ENCODE results near the gene DISP3. TPM values are rescaled to one million over a fixed set of nuclear protein-coding genes. Genes with fewer than 3 reads are reported as not detected.

Gene DISP3
- polyA plus RNA-seq, 1 donor (not counting 4 experiments of a cell fraction or from before 2014, with no cell fraction given) = not detected

DNA sequence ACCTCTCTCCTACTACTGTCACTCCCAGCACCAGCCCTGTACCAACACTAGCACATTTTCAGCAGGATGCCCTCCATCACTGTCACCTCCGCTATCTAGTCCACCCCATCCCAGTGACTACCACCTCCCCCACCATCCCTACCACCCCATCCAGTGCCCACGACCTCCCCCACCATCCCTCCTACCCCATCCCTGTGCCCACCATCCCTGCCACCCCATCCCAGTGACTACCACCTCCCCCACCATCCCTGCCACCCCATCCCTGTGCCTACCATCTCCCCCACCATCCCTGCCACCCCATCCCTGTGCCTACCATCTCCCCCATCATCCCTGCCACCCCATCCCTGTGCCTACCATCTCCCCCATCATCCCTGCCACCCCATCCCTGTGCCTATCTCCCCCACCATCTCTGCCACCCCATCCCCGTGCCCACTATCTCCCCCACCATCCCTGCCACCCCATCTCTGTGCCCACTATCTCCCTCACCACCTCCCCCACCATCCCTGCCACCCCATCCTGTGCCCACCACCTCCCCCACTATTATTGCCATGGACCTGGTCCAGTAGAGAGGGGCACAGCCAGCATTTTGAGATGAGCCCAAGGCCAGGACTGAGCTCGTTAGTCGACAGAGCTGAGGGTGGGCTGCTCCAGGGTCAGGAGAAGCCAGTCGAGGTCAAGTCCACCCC, 45.7 kb downstream of the DISP3 start:
- Histone ChIP-seq H3K9ac (ENCODE audit: control insufficient read depth, extremely low read depth, insufficient read depth, low read length) (no peak overlapping the region), H4K20me1 (ENCODE audit: control insufficient read depth, extremely low read depth, insufficient read depth, low read length) (no peaks in the 10 kb centered on the region)
- FAIRE-seq = no peak

DNA sequence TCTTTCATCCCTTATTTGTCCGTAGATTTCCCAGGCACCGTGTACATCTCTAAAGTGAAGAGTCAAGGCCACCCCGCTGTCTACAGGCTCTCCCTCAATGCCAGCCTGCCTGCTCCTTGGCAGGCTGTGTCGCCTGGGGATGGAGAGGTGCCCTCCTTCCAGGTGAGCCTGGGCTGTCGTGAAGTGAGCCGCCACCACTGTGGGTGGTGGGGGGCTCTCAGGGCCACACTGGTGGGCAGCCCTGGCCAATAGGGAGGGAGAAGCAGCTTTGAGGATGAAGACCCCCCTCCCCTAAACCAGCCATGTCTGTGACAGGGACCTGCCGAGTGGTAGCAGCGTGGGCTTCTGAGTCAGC, 46.2 kb downstream of the DISP3 start:
- no peaks in the 10 kb centered on the region for H3K79me2 ChIP-seq (ENCODE audit: control insufficient read depth, insufficient read depth, low read length)
- H3K36me3 ChIP-seq (ENCODE audit: control insufficient read depth in 2 of 2, extremely low read depth in 1 of 2, insufficient read depth in 2 of 2, low read length in 2 of 2) = no peaks in the 10 kb centered on the region
- no peaks in the 10 kb centered on the region for H3K9me3 ChIP-seq (ENCODE audit: control insufficient read depth, low read depth, low read length)
- no peak for FAIRE-seq
- no peak overlapping the region for H3K4me3 ChIP-seq (ENCODE audit: control insufficient read depth in 2 of 3, extremely low read depth in 1 of 3, insufficient read depth in 2 of 3, low read depth in 1 of 3, low read length in 3 of 3)
- no peak overlapping the region for H2AFZ ChIP-seq (ENCODE audit: control insufficient read depth, low read length)
- H3K4me2 ChIP-seq (ENCODE audit: control insufficient read depth, extremely low read depth, insufficient read depth, low read depth, low read length) = no peak overlapping the region
- no peaks in the 10 kb centered on the region for H4K20me1 ChIP-seq (ENCODE audit: control insufficient read depth, extremely low read depth, insufficient read depth, low read length)
- H3K9me1 ChIP-seq (ENCODE audit: control insufficient read depth, extremely low read depth, insufficient read depth, low read length) = no peaks in the 10 kb centered on the region
- H3K27ac ChIP-seq (ENCODE audit: control insufficient read depth, insufficient read depth, low read length) = no peak overlapping the region
- no peak for TF ChIP-seq EZH2 (IDR thresholded peaks at IDR 0.05; ENCODE audit: low read length)
- TF ChIP-seq, protein P1, sequence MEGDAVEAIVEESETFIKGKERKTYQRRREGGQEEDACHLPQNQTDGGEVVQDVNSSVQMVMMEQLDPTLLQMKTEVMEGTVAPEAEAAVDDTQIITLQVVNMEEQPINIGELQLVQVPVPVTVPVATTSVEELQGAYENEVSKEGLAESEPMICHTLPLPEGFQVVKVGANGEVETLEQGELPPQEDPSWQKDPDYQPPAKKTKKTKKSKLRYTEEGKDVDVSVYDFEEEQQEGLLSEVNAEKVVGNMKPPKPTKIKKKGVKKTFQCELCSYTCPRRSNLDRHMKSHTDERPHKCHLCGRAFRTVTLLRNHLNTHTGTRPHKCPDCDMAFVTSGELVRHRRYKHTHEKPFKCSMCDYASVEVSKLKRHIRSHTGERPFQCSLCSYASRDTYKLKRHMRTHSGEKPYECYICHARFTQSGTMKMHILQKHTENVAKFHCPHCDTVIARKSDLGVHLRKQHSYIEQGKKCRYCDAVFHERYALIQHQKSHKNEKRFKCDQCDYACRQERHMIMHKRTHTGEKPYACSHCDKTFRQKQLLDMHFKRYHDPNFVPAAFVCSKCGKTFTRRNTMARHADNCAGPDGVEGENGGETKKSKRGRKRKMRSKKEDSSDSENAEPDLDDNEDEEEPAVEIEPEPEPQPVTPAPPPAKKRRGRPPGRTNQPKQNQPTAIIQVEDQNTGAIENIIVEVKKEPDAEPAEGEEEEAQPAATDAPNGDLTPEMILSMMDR (optimal IDR thresholded peaks at IDR 0.05 in 1 of 3, IDR thresholded peaks at IDR 0.05 in 1 of 3, conservative IDR thresholded peaks at IDR 0.05 in 1 of 3; ENCODE audit: extremely low read depth in 1 of 3, insufficient read depth in 2 of 3, low read length in 3 of 3) = no peak
- dilution Hi-C loops (cut with MboI; ENCODE audit: extremely low pct_ligation_motif_present, low sequenced_read_pairs) = no loop called here
- H3K27me3 ChIP-seq (ENCODE audit: control insufficient read depth, extremely low read depth, insufficient read depth, low read length) = no peaks in the 10 kb centered on the region
- no peaks in the 10 kb centered on the region for H3K4me1 ChIP-seq (ENCODE audit: control insufficient read depth, extremely low read depth, insufficient read depth, low read length)
- H3K9ac ChIP-seq (ENCODE audit: control insufficient read depth, extremely low read depth, insufficient read depth, low read length) = no peak overlapping the region
- no peak for DNase-seq (ENCODE audit: low read depth, low spot score)

More for the DNA sequence above, 45.7 kb downstream of the DISP3 start:
- H3K9me3 ChIP-seq (ENCODE audit: control insufficient read depth, low read depth, low read length) = no peaks in the 10 kb centered on the region
- no peaks in the 10 kb centered on the region for H3K36me3 ChIP-seq (ENCODE audit: control insufficient read depth in 2 of 2, extremely low read depth in 1 of 2, insufficient read depth in 2 of 2, low read length in 2 of 2)
- no peaks in the 10 kb centered on the region for H3K4me1 ChIP-seq (ENCODE audit: control insufficient read depth, extremely low read depth, insufficient read depth, low read length)
- no peaks in the 10 kb centered on the region for H3K79me2 ChIP-seq (ENCODE audit: control insufficient read depth, insufficient read depth, low read length)
- no peak overlapping the region for H3K27ac ChIP-seq (ENCODE audit: control insufficient read depth, insufficient read depth, low read length)
- H3K4me3 ChIP-seq (ENCODE audit: control insufficient read depth in 2 of 3, extremely low read depth in 1 of 3, insufficient read depth in 2 of 3, low read depth in 1 of 3, low read length in 3 of 3) = no peak overlapping the region
- dilution Hi-C loops (cut with MboI; ENCODE audit: extremely low pct_ligation_motif_present, low sequenced_read_pairs) = no loop called here
- no peak overlapping the region for H2AFZ ChIP-seq (ENCODE audit: control insufficient read depth, low read length)
- no peaks in the 10 kb centered on the region for H3K27me3 ChIP-seq (ENCODE audit: control insufficient read depth, extremely low read depth, insufficient read depth, low read length)
- TF ChIP-seq, protein P1 (optimal IDR thresholded peaks at IDR 0.05 in 1 of 3, IDR thresholded peaks at IDR 0.05 in 1 of 3, conservative IDR thresholded peaks at IDR 0.05 in 1 of 3; ENCODE audit: extremely low read depth in 1 of 3, insufficient read depth in 2 of 3, low read length in 3 of 3) = no peak
- TF ChIP-seq EZH2 (IDR thresholded peaks at IDR 0.05; ENCODE audit: low read length) = no peak
- DNase-seq (ENCODE audit: low read depth, low spot score) = no peak
- no peaks in the 10 kb centered on the region for H3K9me1 ChIP-seq (ENCODE audit: control insufficient read depth, extremely low read depth, insufficient read depth, low read length)
- no peak overlapping the region for H3K4me2 ChIP-seq (ENCODE audit: control insufficient read depth, extremely low read depth, insufficient read depth, low read depth, low read length)
